GM18873 (cell line): ENCODE results near the gene PSMD14.

Experiments used
- ATAC-seq: cut with Tn5 transposase; IDR thresholded peaks from one replicate; pipeline ENCODE4 v1.9.1; 2021; ENCODE audit warnings: mild to moderate bottlenecking, moderate library complexity, moderate number of reproducible peaks; ENCODE audit not compliant: unreplicated experiment, low FRiP score

The PSMD14 gene

GRCh38 chr2:161417438-161418274 is 109.4 kb downstream of the PSMD14 start:
- ATAC-seq = no peak

- ATAC-seq = no peak
Observed at GRCh38 chr2:161418275-161418714, 110.1 kb downstream of the PSMD14 start.

- no peak for ATAC-seq
Observed at GRCh38 chr2:161418715-161419637, 110.8 kb downstream of the PSMD14 start.

- no peak for ATAC-seq
Observed at GRCh38 chr2:161419638-161420190, 111.5 kb downstream of the PSMD14 start.

- ATAC-seq = no peak
Observed at GRCh38 chr2:161420406-161421074, 112.3 kb downstream of the PSMD14 start.

GRCh38 chr2:161421686-161422085 is 113.5 kb downstream of the PSMD14 start:
- ATAC-seq = no peak

GRCh38 chr2:161422816-161423403 is 114.7 kb downstream of the PSMD14 start:
- ATAC-seq = no peak

GRCh38 chr2:161423421-161424393 is 115.5 kb downstream of the PSMD14 start:
- ATAC-seq = no peak

GRCh38 chr2:161424394-161424769 is 116.2 kb downstream of the PSMD14 start:
- ATAC-seq = no peak

GRCh38 chr2:161424891-161425727 is 116.9 kb downstream of the PSMD14 start:
- no peak for ATAC-seq

- no peak for ATAC-seq
Observed at GRCh38 chr2:161425728-161426454, 117.7 kb downstream of the PSMD14 start.

GRCh38 chr2:161426455-161426921 is 118.3 kb downstream of the PSMD14 start:
- no peak for ATAC-seq

- ATAC-seq = no peak
Observed at GRCh38 chr2:161426922-161427663, 118.9 kb downstream of the PSMD14 start.

GRCh38 chr2:161427664-161428587 is 119.7 kb downstream of the PSMD14 start:
- ATAC-seq = no peak

- ATAC-seq = no peak
Observed at GRCh38 chr2:161430386-161430785, 122.2 kb downstream of the PSMD14 start.

GRCh38 chr2:161432107-161432506 is 123.9 kb downstream of the PSMD14 start:
- ATAC-seq = no peak
